Heart left ventricle (tissue), 16 donors: ENCODE results near the gene ZNF775. TPM values are rescaled to one million over a fixed set of nuclear protein-coding genes. Genes with fewer than 3 reads are reported as not detected.

Experiments
- ATAC-seq, 4 donors: fragments of 200-7000 bp; cut with Tn5 transposase; one replicate each; pipeline ENCODE4 v1.9.1; 2020 to 2022; ENCODE audit warnings: moderate library complexity in 4 of 4, mild to moderate bottlenecking in 3 of 4, moderate number of reproducible peaks in 1 of 4
- DNase-seq, 5 donors: peaks; one replicate each; pipeline ENCODE4 v3.0.0-alpha.2; 2020
- H3K27ac ChIP-seq, 12 donors: fragments of 200-600 bp; sonication (generic) in 4 of 12; one replicate each; pipeline versions ENCODE4 v1.5.0 to v1.8.0; 2016 to 2022; ENCODE audit warnings: mild to moderate bottlenecking in 2 of 12
- H3K27me3 ChIP-seq, 9 donors: fragments of 200-600 bp; sonication (generic) in 2 of 9; one replicate each; pipeline versions ENCODE4 v1.5.1 to v1.8.0; 2016 to 2022; ENCODE audit warnings: mild to moderate bottlenecking in 3 of 9
- H3K36me3 ChIP-seq, 9 donors: fragments of 200-600 bp; sonication (generic) in 2 of 9; one replicate each; pipeline versions ENCODE4 v1.5.0 to v1.8.0; 2018 to 2022; ENCODE audit warnings: mild to moderate bottlenecking in 2 of 9
- H3K4me1 ChIP-seq, 12 donors: fragments of 200-600 bp; sonication (generic) in 4 of 12; one replicate each; pipeline versions ENCODE4 v1.5.0 to v1.8.0; 2016 to 2022; ENCODE audit warnings: mild to moderate bottlenecking in 3 of 12
- H3K4me3 ChIP-seq, 12 donors: fragments of 200-600 bp; sonication (generic) in 4 of 12; one replicate each; pipeline versions ENCODE4 v1.5.0 to v1.8.0; 2017 to 2022; ENCODE audit warnings: mild to moderate bottlenecking in 9 of 12, moderate library complexity in 4 of 12
- H3K9me3 ChIP-seq, 12 donors: fragments of 200-600 bp; sonication (generic) in 4 of 12; one replicate each; pipeline versions ENCODE4 v1.5.0 to v1.8.0; 2016 to 2022; ENCODE audit warnings: mild to moderate bottlenecking in 1 of 12
- CTCF ChIP-seq, 12 donors: fragments of 200-600 bp; sonication (generic) in 4 of 12; IDR thresholded peaks; one replicate each; pipeline versions ENCODE4 v1.5.0 to v1.8.0; 2018 to 2022; ENCODE audit warnings: antibody characterized with exemption in 12 of 12, mild to moderate bottlenecking in 5 of 12
- POLR2A ChIP-seq, 2 donors: fragments of 450-650 bp; IDR thresholded peaks; one replicate each; pipeline ENCODE4 v1.6.1; 2017; ENCODE audit warnings: antibody characterized with exemption in 2 of 2, mild to moderate bottlenecking in 2 of 2, moderate library complexity in 2 of 2
- WGBS, 4 donors: extraction: QIAGEN DNeasy Blood & Tissue Kit in 2 of 4; methylation state at CpG; one replicate each; pipeline versions ENCODE4 v1.1.5 to v1.1.7; 2013 to 2018; 5-methylcytosine and 5-hydroxymethylcytosine counted together
- intact Hi-C, 10 donors: fragments of 100-400 bp; cut with DNase I; formaldehyde crosslinking; loops; one replicate each; pipeline versions ENCODE4 v1.11.1 to v1.14.2; 2022
- polyA plus RNA-seq, 2 donors: library from polyadenylated mRNA; stranded (reverse); fragments of 200-250 nt; gene quantifications; one replicate each; pipeline ENCODE4 v1.2.3, GENCODE V29; 2013
- total RNA-seq, 9 donors: library from RNA; depleted of rRNA in 2 of 9; stranded (reverse); fragments of >200 nt in 2 of 9; fragmentation: NEBNext Ultra II Directional in 3 of 9; extraction: Animal tissue kit (Norgen Biotek cat#: 25700) in 3 of 9; gene quantifications; one replicate each; pipeline versions ENCODE4 v1.1.0 to v1.2.4, GENCODE V29; 2016 to 2023
- donor health status: ischemic (EF 13 %, LVEDD 7.1; RV severe dilation, severe dysfunction).
- donor health status: healthy with polysubstance abuse.
- donor health status: DM: no; HTN: yes; CAD: no.
- donor health status: DM: no; HTN: no; CAD: no.
- donor health status: ischemic (EF 25% LVEDD 6.9; RV normal size, moderate dysfunction).
- donor health status: ischemic (EF 25% LVEDD 5.7; RV mildly dilated, moderate dysfunction).
- donor health status: healthy.
- donor health status: DM: yes; HTN: yes; CAD: no.
- donor health status: ischemic (EF 35%, LVEDD 5.7; RV mildly dilated, moderate dysfunction).
- donor health status: nonischemic (EF 11% LVEDD 7.7; RV severe dilation, severe dysfunction).
- donor health status: DM: yes; HTN: yes; CAD: no.
- donor health status: PGD.
- donor health status: ischemic (EF 29% LVEDD 5.4; RV normal size, mild dysfunction).
- donor health status: nonischemic (EF 23%, LVEDD 6.1; RV moderate dilation, normal function).

ZNF775 gene
- total and polyA plus RNA-seq, 11 donors = 1.8 to 5.0 (median 3.3) TPM

GRCh38 chr7:150332852-150333635 is 46.1 kb upstream of the ZNF775 start:
- WGBS, 4 donors = 92 to 95% (median 94%) methylated on average over 18 of the region's 18 CpGs
- Histone ChIP-seq H3K27ac (no peak overlapping the region), H3K4me3 (no peak overlapping the region), H3K4me1 (peaks cover 0 to 6% (median 0%) of the 10 kb centered on the region in 12 donors), H3K27me3 (no peaks in the 10 kb centered on the region), H3K36me3 (peaks cover 0 to 5% (median 0%) of the 10 kb centered on the region in 9 donors), H3K9me3 (no peaks in the 10 kb centered on the region)
- intact Hi-C loops = no loop called here
- ATAC-seq (no peak), DNase-seq (peak in 1 of 5 donors; percentile 54)
- TF ChIP-seq CTCF (IDR thresholded peaks at IDR 0.05) (no peak), POLR2A (IDR thresholded peaks at IDR 0.05) (no peak)

GRCh38 chr7:150333659-150334058 is 45.5 kb upstream of the ZNF775 start:
- WGBS, 4 donors = 93 to 97% (median 93%) methylated on average over 8 to 10 of the region's 10 CpGs
- Histone ChIP-seq H3K4me3 (no peak overlapping the region), H3K27me3 (no peaks in the 10 kb centered on the region), H3K36me3 (peaks cover 0 to 3% (median 0%) of the 10 kb centered on the region in 9 donors), H3K4me1 (peaks cover 0 to 6% (median 0%) of the 10 kb centered on the region in 12 donors), H3K9me3 (no peaks in the 10 kb centered on the region), H3K27ac (no peak overlapping the region)
- TF ChIP-seq POLR2A (IDR thresholded peaks at IDR 0.05) (no peak), CTCF (IDR thresholded peaks at IDR 0.05) (no peak)
- ATAC-seq (no peak), DNase-seq (no peak)
- intact Hi-C loops = no loop called here

- intact Hi-C loops = no loop called here
- ATAC-seq = no peak
- H3K4me1 ChIP-seq = peaks cover 0 to 6% (median 0%) of the 10 kb centered on the region in 12 donors
- H3K4me3 ChIP-seq = no peak overlapping the region
- peaks cover 0 to 3% (median 0%) of the 10 kb centered on the region in 9 donors for H3K36me3 ChIP-seq
- peak overlapping the region in 1 of 12 donors; percentile 64 for H3K27ac ChIP-seq
- 86 to 93% (median 89%) methylated on average over 8 of the region's 8 CpGs for whole genome bisulfite sequencing, 4 donors
- TF ChIP-seq POLR2A (IDR thresholded peaks at IDR 0.05) (no peak), CTCF (IDR thresholded peaks at IDR 0.05) (no peak)
- no peaks in the 10 kb centered on the region for H3K27me3 ChIP-seq
- H3K9me3 ChIP-seq = no peaks in the 10 kb centered on the region
- DNase-seq = no peak
Measured at GRCh38 chr7:150334108-150334507, 45.0 kb upstream of the ZNF775 start.

- no peak for ATAC-seq
- TF ChIP-seq CTCF (IDR thresholded peaks at IDR 0.05) = no peak
- TF ChIP-seq POLR2A (IDR thresholded peaks at IDR 0.05) = no peak
- H3K4me1 ChIP-seq = peaks cover 0 to 12% (median 7%) of the 10 kb centered on the region in 12 donors
- intact Hi-C loops = no loop called here
- H3K27ac ChIP-seq = peak overlapping the region in 1 of 12 donors; percentile 64
- H3K4me3 ChIP-seq = no peak overlapping the region
- DNase-seq = no peak
- peaks cover 0 to 9% (median 0%) of the 10 kb centered on the region in 9 donors for H3K27me3 ChIP-seq
- H3K36me3 ChIP-seq = peaks cover 0 to under 1% (median 0%) of the 10 kb centered on the region in 9 donors
- 61 to 63% (median 62%) methylated on average over 7 of the region's 7 CpGs for WGBS, 4 donors
- H3K9me3 ChIP-seq = no peaks in the 10 kb centered on the region
Measured at GRCh38 chr7:150335108-150335773, 43.9 kb upstream of the ZNF775 start.
